K562 (cell line): Measurements from ENCODE around the gene PEX3.

Experiments used
- CHD1 ChIP-seq: fragments of 200-600 bp; sonication (generic); IDR thresholded peaks from one replicate; pipeline ENCODE4 v1.6.1; 2012; ENCODE audit warnings: mild to moderate bottlenecking, moderate library complexity, low read length, inconsistent platforms
- POLR2A ChIP-seq: fragments of 450-650 bp; conservative IDR thresholded peaks from 2 replicates; pipeline ENCODE4 v1.6.1; 2016
- POLR2AphosphoS5 ChIP-seq: IDR thresholded peaks from 2 replicates; pipeline ENCODE4 v1.6.1; 2011; ENCODE audit warnings: mild to moderate bottlenecking, low read depth, low read length, moderate library complexity; ENCODE audit not compliant: control insufficient read depth, insufficient read depth
- PURB ChIP-seq: sonication (generic); formaldehyde crosslinking; IDR thresholded peaks from 2 replicates; pipeline ENCODE4 v1.9.0; 2021; ENCODE audit warnings: low read depth, mild to moderate bottlenecking, missing genetic modification reagents
- TFAM ChIP-seq: fragments of 250-450 bp; sonication (Bioruptor Pico); conservative IDR thresholded peaks from 2 replicates; pipeline ENCODE4 v1.5.0; 2021; ENCODE audit warnings: mild to moderate bottlenecking, moderate library complexity
- ZNF639 ChIP-seq, 2 experiments: fragments of 200-800 bp in 1 of 2; sonication (Bioruptor generic) in 1 of 2; sonication (generic) in 1 of 2; formaldehyde crosslinking in 1 of 2; IDR thresholded peaks in 1 of 2; conservative IDR thresholded peaks in 1 of 2; 2 replicates each; pipeline versions ENCODE4 v1.5.0 to v1.6.1; 2016 to 2020; ENCODE audit warnings: missing compliant biosample characterization in 1 of 2, missing genetic modification characterization in 1 of 2, missing genetic modification reagents in 1 of 2

- TF ChIP-seq CHD1 (no peak), TFAM (CRISPR knock-in tag) (no peak), ZNF639 (CRISPR knock-in tag; conservative IDR thresholded peaks at IDR 0.05 in 1 of 2, IDR thresholded peaks at IDR 0.05 in 1 of 2) (no peak), PURB (CRISPR knock-in tag) (no peak), POLR2AphosphoS5 (no peak), POLR2A (no peak)
Measured at GRCh38 chr6:143540192-143540591, 89.6 kb downstream of the PEX3 start.
